ENCODE measurements around the gene CCDC9.

- no peak for TF ChIP-seq CTCF (IDR thresholded peaks at IDR 0.05; ENCODE audit: borderline replicate concordance, extremely low read depth, low read length, poor library complexity, severe bottlenecking)
- TF ChIP-seq EZH2 (IDR thresholded peaks at IDR 0.05; ENCODE audit: borderline replicate concordance, low read depth, low read length, severe bottlenecking) = no peak
These were observed 50.0 kb downstream of the CCDC9 start for GRCh38 chr19:47306303-47306702.

Measured in DND-41 (cell line).